Endothelial cell of umbilical vein (primary cell): Measurements from ENCODE around the gene MDFI. TPM values are rescaled to one million over a fixed set of nuclear protein-coding genes. Genes with fewer than 3 reads are reported as not detected.

Source experiments
- BruUV-seq: library from RNA; stranded (reverse); fragments of 400-500 nt; replicated peaks from 2 replicates; lab custom pipeline; 2021; lab: Mats Ljungman, UMichigan
- CTCF ChIA-PET: fragments of 300-600, 350-600 bp; sonication (Branson Sonifier 250); formaldehyde crosslinking; loops from one replicate; lab custom pipeline; 2021; ENCODE audit warnings: antibody characterized with exemption, inconsistent platforms; lab: Charles Lee
- POLR2A ChIA-PET: fragments of 300-600, 350-600 bp; sonication (Branson Sonifier 250); formaldehyde crosslinking; loops from one replicate; lab custom pipeline; 2021; ENCODE audit warnings: antibody characterized with exemption, inconsistent platforms; lab: Charles Lee
- DNase-seq: peaks from one replicate; pipeline ENCODE4 v3.0.0-alpha.2; 2011; ENCODE audit warnings: low read depth, low spot score
- FAIRE-seq: peaks from 2 replicates; lab custom pipeline; 2011; peaks lifted over from hg19 to GRCh38; lab: Jason Lieb, UNC
- H2AFZ ChIP-seq: 2 replicates; pipeline ENCODE4 v1.6.0; 2012; ENCODE audit warnings: low read depth, low read length, control low read depth, inconsistent platforms
- H3K27ac ChIP-seq: 2 replicates; pipeline ENCODE4 v1.5.1; 2011; ENCODE audit warnings: low read depth, mild to moderate bottlenecking, control low read depth, low read length, moderate library complexity; ENCODE audit not compliant: insufficient read depth
- H3K27me3 ChIP-seq, 2 experiments: 2 replicates each; pipeline versions ENCODE4 v1.6.0 to v1.6.1; 2011; ENCODE audit warnings: low read length in 2 of 2, mixed read lengths in 1 of 2; ENCODE audit not compliant: control insufficient read depth in 2 of 2, insufficient read depth in 2 of 2
- H3K36me3 ChIP-seq, 2 experiments: 2 replicates in 1 of 2; 3 replicates in 1 of 2; pipeline ENCODE4 v1.5.1; 2011; ENCODE audit warnings: low read length in 2 of 2, mild to moderate bottlenecking in 1 of 2, moderate library complexity in 1 of 2; ENCODE audit not compliant: control insufficient read depth in 2 of 2, insufficient read depth in 2 of 2; ENCODE audit errors: extremely low read depth in 1 of 2
- H3K4me1 ChIP-seq: 3 replicates; pipeline ENCODE4 v1.5.1; 2011; ENCODE audit warnings: mild to moderate bottlenecking, low read length; ENCODE audit not compliant: control insufficient read depth, insufficient read depth; ENCODE audit errors: extremely low read depth
- H3K4me2 ChIP-seq: 2 replicates; pipeline ENCODE4 v1.6.1; 2011; ENCODE audit warnings: low read length, control low read depth, mixed read lengths; ENCODE audit not compliant: insufficient read depth
- H3K4me3 ChIP-seq, 3 experiments: fragments of 200-600 bp in 1 of 3; sonication (generic), shearing (Covaris generic) in 1 of 3; replicated peaks in 1 of 3; 2 replicates each; pipeline ENCODE4 v1.5.1; 2011 to 2016; ENCODE audit warnings: control low read depth in 3 of 3, low read length in 3 of 3, mild to moderate bottlenecking in 2 of 3, inconsistent platforms in 1 of 3, low read depth in 1 of 3, moderate library complexity in 1 of 3; ENCODE audit not compliant: insufficient read depth in 1 of 3
- H3K79me2 ChIP-seq: 2 replicates; pipeline ENCODE4 v1.6.0; 2012; ENCODE audit warnings: low read length, inconsistent platforms; ENCODE audit not compliant: control insufficient read depth, insufficient read depth
- H3K9ac ChIP-seq: replicated peaks from 2 replicates; pipeline ENCODE3; 2011; ENCODE audit warnings: low read length, control low read depth; ENCODE audit not compliant: insufficient read depth; ENCODE audit errors: extremely low read depth
- H3K9me1 ChIP-seq: replicated peaks from 3 replicates; pipeline ENCODE4 v1.6.0; 2011; ENCODE audit warnings: mild to moderate bottlenecking, low read length; ENCODE audit not compliant: control insufficient read depth, insufficient read depth; ENCODE audit errors: extremely low read depth
- H3K9me3 ChIP-seq: replicated peaks from 2 replicates; pipeline ENCODE4 v1.5.1; 2012; ENCODE audit warnings: low read length, inconsistent platforms; ENCODE audit not compliant: control insufficient read depth, insufficient read depth
- H4K20me1 ChIP-seq: replicated peaks from 2 replicates; pipeline ENCODE3; 2011; ENCODE audit warnings: mild to moderate bottlenecking, low read length; ENCODE audit not compliant: control insufficient read depth, insufficient read depth; ENCODE audit errors: extremely low read depth
- EZH2 ChIP-seq: IDR thresholded peaks from 2 replicates; pipeline ENCODE4 v1.6.1; 2012; ENCODE audit warnings: borderline replicate concordance, low read depth, mild to moderate bottlenecking, moderate library complexity, low read length, inconsistent platforms; ENCODE audit not compliant: severe bottlenecking
- FOS ChIP-seq: IDR thresholded peaks from 2 replicates; pipeline ENCODE4 v1.6.1; 2011; ENCODE audit warnings: mild to moderate bottlenecking, low read length, moderate library complexity, borderline replicate concordance; ENCODE audit not compliant: insufficient read depth
- GATA2 ChIP-seq: IDR thresholded peaks from 2 replicates; pipeline ENCODE4 v1.7.0; 2011; ENCODE audit warnings: low read depth, mild to moderate bottlenecking, moderate library complexity, mixed read lengths, low read length; ENCODE audit not compliant: insufficient read length, insufficient read depth
- JUN ChIP-seq: IDR thresholded peaks from 2 replicates; pipeline ENCODE4 v1.6.1; 2011; ENCODE audit warnings: borderline replicate concordance, low read depth; ENCODE audit not compliant: insufficient read length, insufficient read depth
- MYC ChIP-seq: IDR thresholded peaks from one replicate; pipeline ENCODE4 v1.6.1; 2011; ENCODE audit warnings: mild to moderate bottlenecking, low read depth, low read length
- POLR2A ChIP-seq: IDR thresholded peaks from 2 replicates; pipeline ENCODE4 v1.6.1; 2012; ENCODE audit warnings: low read depth, mild to moderate bottlenecking, control low read depth, low read length
- POLR2AphosphoS5 ChIP-seq: IDR thresholded peaks from 2 replicates; pipeline ENCODE4 v1.6.1; 2012; ENCODE audit warnings: low read depth, mild to moderate bottlenecking, control low read depth, low read length, moderate library complexity; ENCODE audit not compliant: insufficient read depth
- dilution Hi-C: fragments of 300-500 bp; cut with MboI; formaldehyde crosslinking; loops from one replicate; pipeline ENCODE4 v1.15.0; 2019; ENCODE audit warnings: low sequenced_read_pairs; ENCODE audit not compliant: extremely low pct_ligation_motif_present
- intact Hi-C: fragments of 100-400 bp; cut with micrococcal nuclease; formaldehyde crosslinking; loops from one replicate; pipeline ENCODE4 v1.10.0; 2022
- polyA plus RNA-seq, 4 experiments: library from polyadenylated mRNA; depleted of rRNA in 3 of 4; stranded (reverse) in 3 of 4; unstranded in 1 of 4; fragments of >200 nt; gene quantifications; 2 replicates each; pipeline versions ENCODE4 v1.2.1 to v1.2.3, GENCODE V29; 2011 to 2012; ENCODE audit warnings: missing spikeins in 1 of 4
- total RNA-seq: library from RNA; stranded (reverse); gene quantifications from 2 replicates; pipeline ENCODE4 v1.2.3, GENCODE V29; 2021
- TF ChIP-seq, protein P1 (sequence below): IDR thresholded peaks from 2 replicates; pipeline ENCODE4 v1.6.1; 2011; ENCODE audit not compliant: insufficient read depth, insufficient read length
- TF ChIP-seq, protein P2 (sequence below), 2 donors: IDR thresholded peaks; 1 replicate in 1 of 2; 2 replicates in 1 of 2; pipeline ENCODE4 v1.5.1; 2011; ENCODE audit warnings: low read length in 2 of 2, mild to moderate bottlenecking in 2 of 2, moderate library complexity in 2 of 2, control low read depth in 1 of 2, inconsistent platforms in 1 of 2, low read depth in 1 of 2; ENCODE audit not compliant: insufficient read depth in 1 of 2; ENCODE audit errors: extremely low read depth in 1 of 2

The MDFI gene
- total and polyA plus RNA-seq, 2 donors (not counting 3 experiments of a cell fraction or from before 2014, with no cell fraction given) = 32.4 to 74.1 TPM

DNA sequence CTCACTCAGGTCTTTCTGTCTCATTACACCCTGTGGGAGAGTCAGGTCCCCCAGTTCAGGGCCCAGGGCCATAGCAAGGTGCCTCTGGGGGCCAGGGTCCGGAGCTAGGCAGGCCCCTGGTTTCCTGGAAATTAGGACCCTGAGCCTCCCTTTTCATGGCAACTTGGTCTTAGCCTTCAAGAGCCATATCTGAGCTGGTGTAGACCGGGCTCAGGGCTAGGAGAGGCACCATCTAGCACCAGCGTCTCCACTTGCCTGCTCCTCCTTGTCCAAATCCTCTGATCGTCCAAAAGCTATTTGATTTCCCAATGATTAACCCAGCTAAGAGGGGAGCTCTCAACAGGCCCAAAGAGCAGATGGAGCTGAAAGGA, 5.6 kb downstream of the MDFI start:
- FAIRE-seq = no peak
- dilution Hi-C loops = no loop called here
- H3K27ac ChIP-seq = no peak overlapping the region
- ChIA-PET CTCF (interaction anchor here (0.6 to 2.1 kb wide), 4 partner anchors 12 to 41 kb away, joined by 3 to 6 read pairs (median 3); no protein-coding TSS in a partner anchor), POLR2A (no interaction called here)
- no peaks in the 10 kb centered on the region for H3K9me1 ChIP-seq
- no peak overlapping the region for H3K9ac ChIP-seq
- TF ChIP-seq POLR2AphosphoS5 (no peak), JUN (no peak), EZH2 (no peak), GATA2 (no peak), FOS (no peak), POLR2A (no peak), MYC (no peak)
- TF ChIP-seq, protein P1, sequence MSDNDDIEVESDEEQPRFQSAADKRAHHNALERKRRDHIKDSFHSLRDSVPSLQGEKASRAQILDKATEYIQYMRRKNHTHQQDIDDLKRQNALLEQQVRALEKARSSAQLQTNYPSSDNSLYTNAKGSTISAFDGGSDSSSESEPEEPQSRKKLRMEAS = no peak
- TF ChIP-seq, protein P2, sequence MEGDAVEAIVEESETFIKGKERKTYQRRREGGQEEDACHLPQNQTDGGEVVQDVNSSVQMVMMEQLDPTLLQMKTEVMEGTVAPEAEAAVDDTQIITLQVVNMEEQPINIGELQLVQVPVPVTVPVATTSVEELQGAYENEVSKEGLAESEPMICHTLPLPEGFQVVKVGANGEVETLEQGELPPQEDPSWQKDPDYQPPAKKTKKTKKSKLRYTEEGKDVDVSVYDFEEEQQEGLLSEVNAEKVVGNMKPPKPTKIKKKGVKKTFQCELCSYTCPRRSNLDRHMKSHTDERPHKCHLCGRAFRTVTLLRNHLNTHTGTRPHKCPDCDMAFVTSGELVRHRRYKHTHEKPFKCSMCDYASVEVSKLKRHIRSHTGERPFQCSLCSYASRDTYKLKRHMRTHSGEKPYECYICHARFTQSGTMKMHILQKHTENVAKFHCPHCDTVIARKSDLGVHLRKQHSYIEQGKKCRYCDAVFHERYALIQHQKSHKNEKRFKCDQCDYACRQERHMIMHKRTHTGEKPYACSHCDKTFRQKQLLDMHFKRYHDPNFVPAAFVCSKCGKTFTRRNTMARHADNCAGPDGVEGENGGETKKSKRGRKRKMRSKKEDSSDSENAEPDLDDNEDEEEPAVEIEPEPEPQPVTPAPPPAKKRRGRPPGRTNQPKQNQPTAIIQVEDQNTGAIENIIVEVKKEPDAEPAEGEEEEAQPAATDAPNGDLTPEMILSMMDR (IDR thresholded peaks at IDR 0.05; ENCODE audit: extremely low read depth in 1 of 2, insufficient read depth in 1 of 2, low read depth in 1 of 2, low read length in 2 of 2) = no peak
- H3K4me2 ChIP-seq = no peak overlapping the region
- H3K27me3 ChIP-seq = no peaks in the 10 kb centered on the region
- no peak overlapping the region for H2AFZ ChIP-seq
- no peaks in the 10 kb centered on the region for H3K9me3 ChIP-seq
- H3K4me1 ChIP-seq = peaks cover 11% of the 10 kb centered on the region
- H3K4me3 ChIP-seq = no peak overlapping the region
- no TSS peak for BruUV-seq
- DNase-seq = no peak
- intact Hi-C loops = no loop called here
- H4K20me1 ChIP-seq = no peaks in the 10 kb centered on the region
- no peaks in the 10 kb centered on the region for H3K79me2 ChIP-seq
- H3K36me3 ChIP-seq = peaks cover 0 to 24% of the 10 kb centered on the region in 2 experiments
